Measurements from ENCODE around the gene PRDM4. TPM values are rescaled to one million over a fixed set of nuclear protein-coding genes. Genes with fewer than 3 reads are reported as not detected.
A peak's percentile ranks its signal among the peaks of the same experiment; 100 is the strongest.

Gene PRDM4
- total and polyA plus RNA-seq, 2 of the 4 experiments (the other 2 are of a cell fraction): 20.1 to 26.7 TPM

- Histone ChIP-seq H2BK20ac (ENCODE audit: low read depth, low read length) (no peak overlapping the region), H3K23ac (ENCODE audit: low read depth, low read length) (no peak overlapping the region), H4K20me1 (ENCODE audit: insufficient read depth, low read length) (no peaks in the 10 kb centered on the region), H3K9me1 (ENCODE audit: insufficient read depth, low read length) (no peaks in the 10 kb centered on the region), H3K9ac (ENCODE audit: low read depth, low read length) (no peak overlapping the region), H3K4me1 (ENCODE audit: control insufficient read depth, insufficient read depth, low read length) (no peaks in the 10 kb centered on the region), H2BK15ac (ENCODE audit: low read depth, low read length) (no peak overlapping the region), H3K4ac (ENCODE audit: low read depth, low read length) (no peak overlapping the region), H3K4me3 (ENCODE audit: insufficient read depth, low read depth, low read length) (no peak overlapping the region), H4K8ac (ENCODE audit: low read depth in 2 of 2, low read length in 2 of 2) (no peak overlapping the region), H2BK120ac (ENCODE audit: low read depth, low read length) (no peak overlapping the region), H3K56ac (ENCODE audit: extremely low read depth, insufficient read depth, low read length) (no peak overlapping the region), H4K91ac (ENCODE audit: insufficient read depth, low read depth, low read length) (no peak overlapping the region), H3K36me3 (ENCODE audit: control insufficient read depth, insufficient read depth, low read length) (no peaks in the 10 kb centered on the region), H4K5ac (ENCODE audit: low read depth, low read length) (no peak overlapping the region), H3K79me1 (ENCODE audit: low read depth in 1 of 2, low read length in 2 of 2) (no peaks in the 10 kb centered on the region), H2AFZ (replicated peaks; ENCODE audit: low read length, poor library complexity) (peak overlapping the region; percentile 41), H2BK5ac (ENCODE audit: low read depth, low read length, poor library complexity, severe bottlenecking) (no peak overlapping the region), H3K27me3 (ENCODE audit: control insufficient read depth, insufficient read depth, low read length) (peaks cover 17% of the 10 kb centered on the region), H3K9me3 (ENCODE audit: control insufficient read depth, insufficient read depth, low read length) (no peaks in the 10 kb centered on the region), H3K14ac (replicated peaks; ENCODE audit: low read depth, low read length) (no peak overlapping the region), H3K18ac (ENCODE audit: low read depth, low read length) (no peak overlapping the region), H2AK5ac (ENCODE audit: low read depth, low read length) (no peak overlapping the region), H2AK9ac (replicated peaks; ENCODE audit: low read depth, low read length, poor library complexity) (no peak overlapping the region), H3K27ac (ENCODE audit: insufficient read depth, low read length) (no peak overlapping the region), H3K4me2 (ENCODE audit: low read depth, low read length) (no peak overlapping the region)
- ChIA-PET POLR2A (ENCODE audit: unreplicated experiment) (no interaction called here), CTCF (no interaction called here)
- intact Hi-C loops (cut with micrococcal nuclease): no loop called here
- no peak for TF ChIP-seq CEBPB (IDR thresholded peaks at IDR 0.05; ENCODE audit: low read depth, low read length)
- TF ChIP-seq BHLHE40 (IDR thresholded peaks at IDR 0.05; ENCODE audit: low read depth, low read length): no peak
- TF ChIP-seq MAZ (IDR thresholded peaks at IDR 0.05; ENCODE audit: borderline replicate concordance, low read depth, low read length): no peak
- no peak for TF ChIP-seq RAD21 (IDR thresholded peaks at IDR 0.05; ENCODE audit: low read length)
- no peak for TF ChIP-seq POLR2A (IDR thresholded peaks at IDR 0.05; ENCODE audit: low read depth, low read length)
- TF ChIP-seq MAFK (IDR thresholded peaks at IDR 0.05; ENCODE audit: low read depth, low read length): no peak
- TF ChIP-seq USF2 (IDR thresholded peaks at IDR 0.05; ENCODE audit: low read depth, low read length): no peak
- TF ChIP-seq SMC3 (IDR thresholded peaks at IDR 0.05; ENCODE audit: low read depth, low read length): no peak
- TF ChIP-seq RCOR1 (IDR thresholded peaks at IDR 0.05; ENCODE audit: insufficient replicate concordance, low read length): no peak
- TF ChIP-seq NFE2L2 (IDR thresholded peaks at IDR 0.05; ENCODE audit: low read depth, low read length): no peak
- no peak for TF ChIP-seq FOS (IDR thresholded peaks at IDR 0.05; ENCODE audit: low read depth, low read length)
- TF ChIP-seq CHD1 (IDR thresholded peaks at IDR 0.05; ENCODE audit: low read depth, low read length): no peak
- TF ChIP-seq ELK1 (IDR thresholded peaks at IDR 0.05; ENCODE audit: borderline replicate concordance, low read depth, low read length): no peak
- no peak for TF ChIP-seq RFX5 (IDR thresholded peaks at IDR 0.05; ENCODE audit: low read depth, low read length)
- no peak for TF ChIP-seq MXI1 (IDR thresholded peaks at IDR 0.05; ENCODE audit: borderline replicate concordance, low read depth, low read length)
- TF ChIP-seq CTCF (conservative IDR thresholded peaks at IDR 0.05; ENCODE audit: low read depth, low read length): no peak
- dilution Hi-C loops (cut with HindIII; ENCODE audit: low sequenced_read_pairs, unreplicated experiment): no loop called here
- in situ Hi-C loops (cut with MboI; ENCODE audit: low sequenced_read_pairs): no loop called here
- BruUV-seq (replicated peaks): no TSS peak
- ATAC-seq (ENCODE audit: low read depth) (no peak; the same call in 1 of the 2 replicates), DNase-seq (no peak)
- 3% methylated on average over 39 of the region's 66 CpGs; no CpG with 5 or more reads in 1 of the 2 experiments for WGBS, 2 experiments (ENCODE audit: extremely low coverage in 2 of 2, insufficient read length in 1 of 2)
These were observed 14.3 kb upstream of the PRDM4 start for GRCh38 chr12:107775093-107775721.
